ENCODE data around the gene MGAT4C.

- TF ChIP-seq CTCF (IDR thresholded peaks at IDR 0.05): no peak
- no peak for TF ChIP-seq IRF3 (IDR thresholded peaks at IDR 0.05; ENCODE audit: low read depth, low read length)
- no peak for TF ChIP-seq NRF1 (IDR thresholded peaks at IDR 0.05; ENCODE audit: low read depth, low read length)
- no peak for TF ChIP-seq POLR2AphosphoS5 (IDR thresholded peaks at IDR 0.05; ENCODE audit: low read depth, low read length)
- no peak for TF ChIP-seq EZH2phosphoT487 (IDR thresholded peaks at IDR 0.05; ENCODE audit: borderline replicate concordance, low read depth)
- no peak for TF ChIP-seq MAX (IDR thresholded peaks at IDR 0.05; ENCODE audit: low read depth)
- TF ChIP-seq PBX3 (IDR thresholded peaks at IDR 0.05): no peak
- no peak for TF ChIP-seq GATA2 (CRISPR knock-in tag; IDR thresholded peaks at IDR 0.05)
- no peak for TF ChIP-seq EP300 (IDR thresholded peaks at IDR 0.05; ENCODE audit: borderline replicate concordance in 1 of 2, low read depth in 1 of 2, low read length in 1 of 2)
Measured at GRCh38 chr12:86247871-86248270, 8.3 kb downstream of the MGAT4C start.
